Vagina (tissue), 2 donors: ENCODE measurements around the gene CAP2. TPM values are rescaled to one million over a fixed set of nuclear protein-coding genes. Genes with fewer than 3 reads are reported as not detected.

Source experiments
- DNase-seq, 2 donors: peaks; one replicate each; pipeline ENCODE4 v3.0.0-alpha.2; 2017; ENCODE audit errors: extremely low spot score in 2 of 2
- H3K27ac ChIP-seq: fragments of 200-600 bp; sonication (generic); one replicate; pipeline ENCODE4 v1.5.1; 2019
- H3K27me3 ChIP-seq: fragments of 200-600 bp; sonication (generic); one replicate; pipeline ENCODE4 v1.5.1; 2019
- H3K36me3 ChIP-seq, 2 donors: fragments of 200-600 bp; sonication (generic); one replicate each; pipeline ENCODE4 v1.5.1; 2017 to 2019
- H3K4me1 ChIP-seq: fragments of 200-600 bp; sonication (generic); one replicate; pipeline ENCODE4 v1.5.1; 2019
- H3K4me3 ChIP-seq, 2 donors: fragments of 200-600 bp; sonication (generic); 1 replicate in 1 of 2; 2 replicates in 1 of 2; pipeline ENCODE4 v1.5.1; 2016 to 2019
- H3K9me3 ChIP-seq: fragments of 200-600 bp; sonication (generic); one replicate; pipeline ENCODE4 v1.5.1; 2019
- POLR2A ChIP-seq, 2 donors: fragments of 450-650 bp; IDR thresholded peaks; one replicate each; pipeline ENCODE4 v1.6.1; 2017; ENCODE audit warnings: antibody characterized with exemption in 2 of 2, mild to moderate bottlenecking in 2 of 2, moderate library complexity in 2 of 2
- POLR2AphosphoS5 ChIP-seq, 2 donors: sonication (generic); formaldehyde crosslinking; IDR thresholded peaks; one replicate each; pipeline ENCODE4 v1.9.0; 2017; ENCODE audit warnings: antibody characterized with exemption in 2 of 2, mild to moderate bottlenecking in 2 of 2, low read depth in 1 of 2; ENCODE audit not compliant: insufficient read depth in 1 of 2
- intact Hi-C: fragments of 100-400 bp; cut with DNase I; formaldehyde crosslinking; loops from one replicate; pipeline ENCODE4 v1.15.1; 2023
- total RNA-seq: library from RNA; depleted of rRNA; stranded (reverse); fragments of >200 nt; gene quantifications from one replicate; pipeline ENCODE4 v1.2.3, GENCODE V29; 2016
- TF ChIP-seq, protein P1 (sequence below), 3 experiments: fragments of 450-650 bp in 2 of 3; fragments of 200-600 bp in 1 of 3; sonication (generic) in 1 of 3; IDR thresholded peaks; one replicate each; pipeline ENCODE4 v1.5.1; 2017 to 2019; ENCODE audit warnings: antibody characterized with exemption in 3 of 3, mild to moderate bottlenecking in 2 of 3, moderate library complexity in 2 of 3

Gene CAP2
- total RNA-seq, 1 donor from 2014 or later = 9.6 TPM

DNA sequence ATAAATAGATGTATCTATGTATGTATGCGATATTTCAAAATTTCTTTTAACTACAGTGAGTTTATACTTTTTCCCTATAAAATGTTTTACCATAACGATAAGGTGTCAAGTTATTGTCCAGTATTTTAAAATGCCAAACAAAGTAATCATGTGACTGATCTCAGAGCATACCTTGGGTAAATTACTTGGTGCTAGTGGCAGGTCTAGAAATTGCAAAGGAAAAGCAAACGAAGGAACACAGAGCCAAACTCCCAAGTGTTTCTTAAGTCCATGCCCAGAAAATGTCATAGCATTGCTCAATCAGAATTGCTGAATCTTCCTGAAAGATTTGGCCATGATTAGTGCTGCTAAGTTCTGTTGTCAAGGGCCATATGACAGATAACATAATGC lies 77.5 kb downstream of the CAP2 start:
- peaks cover 42% of the 10 kb centered on the region for H3K4me1 ChIP-seq
- no peak for DNase-seq
- intact Hi-C loops = loop anchor here (10.0 kb wide), 1 partner anchor 114 kb away; no protein-coding TSS in a partner anchor

DNA sequence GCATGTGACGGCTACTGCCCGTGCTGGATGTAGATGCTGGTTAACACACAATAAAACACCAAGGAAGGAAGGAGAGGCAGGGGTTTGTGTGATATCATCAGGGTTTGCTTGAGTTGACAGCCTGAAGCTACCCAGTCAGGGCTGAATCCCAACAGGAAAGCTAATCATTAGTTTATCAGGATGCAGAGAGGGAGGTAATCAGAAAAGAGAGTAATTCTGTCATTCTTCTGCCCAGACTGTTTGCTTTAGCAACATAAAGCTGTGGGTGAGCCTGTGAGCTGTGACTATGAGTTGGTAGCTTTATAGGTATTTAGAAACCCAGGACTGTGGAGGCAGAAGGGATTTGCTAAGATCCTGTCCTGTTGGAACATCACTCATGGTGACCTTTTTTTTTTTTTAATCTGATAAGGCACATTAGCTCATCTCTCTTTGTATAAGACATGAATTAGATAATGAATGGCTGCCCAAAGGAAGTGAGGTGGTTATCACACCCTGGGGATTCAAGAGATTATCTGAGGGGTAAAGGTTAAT lies 79.3 kb downstream of the CAP2 start:
- Histone ChIP-seq H3K4me1 (peaks cover 42% of the 10 kb centered on the region), H3K27me3 (no peaks in the 10 kb centered on the region), H3K36me3 (no peaks in the 10 kb centered on the region), H3K4me3 (no peak overlapping the region), H3K27ac (peak overlapping the region; percentile 22), H3K9me3 (no peaks in the 10 kb centered on the region)
- no peak for DNase-seq
- intact Hi-C loops = loop anchor here (10.0 kb wide), 1 partner anchor 112 kb away; no protein-coding TSS in a partner anchor
- TF ChIP-seq POLR2A (IDR thresholded peaks at IDR 0.05) (no peak), POLR2AphosphoS5 (IDR thresholded peaks at IDR 0.05; ENCODE audit: insufficient read depth in 1 of 2, low read depth in 1 of 2) (no peak)
- TF ChIP-seq, protein P1, sequence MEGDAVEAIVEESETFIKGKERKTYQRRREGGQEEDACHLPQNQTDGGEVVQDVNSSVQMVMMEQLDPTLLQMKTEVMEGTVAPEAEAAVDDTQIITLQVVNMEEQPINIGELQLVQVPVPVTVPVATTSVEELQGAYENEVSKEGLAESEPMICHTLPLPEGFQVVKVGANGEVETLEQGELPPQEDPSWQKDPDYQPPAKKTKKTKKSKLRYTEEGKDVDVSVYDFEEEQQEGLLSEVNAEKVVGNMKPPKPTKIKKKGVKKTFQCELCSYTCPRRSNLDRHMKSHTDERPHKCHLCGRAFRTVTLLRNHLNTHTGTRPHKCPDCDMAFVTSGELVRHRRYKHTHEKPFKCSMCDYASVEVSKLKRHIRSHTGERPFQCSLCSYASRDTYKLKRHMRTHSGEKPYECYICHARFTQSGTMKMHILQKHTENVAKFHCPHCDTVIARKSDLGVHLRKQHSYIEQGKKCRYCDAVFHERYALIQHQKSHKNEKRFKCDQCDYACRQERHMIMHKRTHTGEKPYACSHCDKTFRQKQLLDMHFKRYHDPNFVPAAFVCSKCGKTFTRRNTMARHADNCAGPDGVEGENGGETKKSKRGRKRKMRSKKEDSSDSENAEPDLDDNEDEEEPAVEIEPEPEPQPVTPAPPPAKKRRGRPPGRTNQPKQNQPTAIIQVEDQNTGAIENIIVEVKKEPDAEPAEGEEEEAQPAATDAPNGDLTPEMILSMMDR (IDR thresholded peaks at IDR 0.05) = no peak

More for the DNA sequence above, 77.5 kb downstream of the CAP2 start:
- TF ChIP-seq POLR2AphosphoS5 (IDR thresholded peaks at IDR 0.05; ENCODE audit: insufficient read depth in 1 of 2, low read depth in 1 of 2) (peak; percentile 37 to 89), POLR2A (IDR thresholded peaks at IDR 0.05) (no peak)
- TF ChIP-seq, protein P1 (IDR thresholded peaks at IDR 0.05) = peak in 1 of 3 experiments; percentile 23
- no peaks in the 10 kb centered on the region for H3K9me3 ChIP-seq
- H3K4me3 ChIP-seq = no peak overlapping the region
- H3K27me3 ChIP-seq = no peaks in the 10 kb centered on the region
- no peaks in the 10 kb centered on the region for H3K36me3 ChIP-seq
- peak overlapping the region; percentile 78 for H3K27ac ChIP-seq

DNA sequence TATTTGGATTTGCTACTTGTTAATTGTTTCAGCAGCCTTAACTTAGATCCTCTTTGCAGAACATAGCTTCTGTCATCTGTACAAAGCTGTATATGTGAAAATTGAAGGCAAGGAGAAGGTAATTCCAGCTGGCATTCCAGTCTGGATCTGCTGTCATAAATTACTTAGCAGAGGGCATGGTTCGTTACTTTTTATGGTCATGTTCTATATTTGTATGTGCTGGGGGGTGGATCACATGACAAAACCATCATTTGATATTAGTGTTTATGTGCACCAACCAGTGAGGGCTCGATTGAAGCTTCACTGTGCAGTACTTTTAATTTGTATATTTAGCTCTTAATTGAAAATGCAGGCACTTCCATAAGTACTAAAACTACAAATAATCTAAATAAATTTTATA lies 80.2 kb downstream of the CAP2 start:
- DNase-seq = no peak
- TF ChIP-seq, protein P1 (IDR thresholded peaks at IDR 0.05) = no peak
- peak in 1 of 2 donors; percentile 57 for TF ChIP-seq POLR2AphosphoS5 (IDR thresholded peaks at IDR 0.05; ENCODE audit: insufficient read depth in 1 of 2, low read depth in 1 of 2)
- Histone ChIP-seq H3K36me3 (no peaks in the 10 kb centered on the region), H3K4me3 (no peak overlapping the region), H3K4me1 (peaks cover 42% of the 10 kb centered on the region), H3K9me3 (no peaks in the 10 kb centered on the region), H3K27me3 (no peaks in the 10 kb centered on the region), H3K27ac (no peak overlapping the region)
- intact Hi-C loops = loop anchor here (10.0 kb wide), 1 partner anchor 111 kb away; no protein-coding TSS in a partner anchor

DNA sequence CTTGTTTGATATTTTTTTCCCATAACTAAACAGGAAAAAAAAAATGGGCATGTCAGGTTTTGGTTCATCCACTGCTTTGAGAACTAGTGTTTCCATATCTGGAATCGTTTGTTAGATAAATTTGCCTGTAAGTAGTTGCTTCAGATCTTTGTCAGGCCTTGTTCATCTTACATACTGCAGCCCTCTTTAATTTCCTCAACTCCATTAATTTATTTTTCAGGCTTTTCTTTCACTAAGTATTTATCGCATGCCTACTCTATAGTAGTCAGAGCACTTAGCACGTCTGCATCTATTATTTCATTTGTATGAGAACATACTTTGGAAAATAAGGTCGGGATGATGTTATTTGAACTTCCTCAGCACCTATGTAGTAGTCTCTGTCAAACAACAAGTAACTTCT lies 80.9 kb downstream of the CAP2 start:
- Histone ChIP-seq H3K27ac (no peak overlapping the region), H3K36me3 (no peaks in the 10 kb centered on the region), H3K4me1 (peaks cover 40% of the 10 kb centered on the region), H3K9me3 (no peaks in the 10 kb centered on the region), H3K4me3 (no peak overlapping the region), H3K27me3 (no peaks in the 10 kb centered on the region)
- TF ChIP-seq POLR2A (IDR thresholded peaks at IDR 0.05) = no peak
- TF ChIP-seq, protein P1 (IDR thresholded peaks at IDR 0.05) = no peak
- TF ChIP-seq POLR2AphosphoS5 (IDR thresholded peaks at IDR 0.05; ENCODE audit: insufficient read depth in 1 of 2, low read depth in 1 of 2) = no peak
- intact Hi-C loops = loop anchor here (10.0 kb wide), 1 partner anchor 111 kb away; no protein-coding TSS in a partner anchor
- DNase-seq = no peak

DNA sequence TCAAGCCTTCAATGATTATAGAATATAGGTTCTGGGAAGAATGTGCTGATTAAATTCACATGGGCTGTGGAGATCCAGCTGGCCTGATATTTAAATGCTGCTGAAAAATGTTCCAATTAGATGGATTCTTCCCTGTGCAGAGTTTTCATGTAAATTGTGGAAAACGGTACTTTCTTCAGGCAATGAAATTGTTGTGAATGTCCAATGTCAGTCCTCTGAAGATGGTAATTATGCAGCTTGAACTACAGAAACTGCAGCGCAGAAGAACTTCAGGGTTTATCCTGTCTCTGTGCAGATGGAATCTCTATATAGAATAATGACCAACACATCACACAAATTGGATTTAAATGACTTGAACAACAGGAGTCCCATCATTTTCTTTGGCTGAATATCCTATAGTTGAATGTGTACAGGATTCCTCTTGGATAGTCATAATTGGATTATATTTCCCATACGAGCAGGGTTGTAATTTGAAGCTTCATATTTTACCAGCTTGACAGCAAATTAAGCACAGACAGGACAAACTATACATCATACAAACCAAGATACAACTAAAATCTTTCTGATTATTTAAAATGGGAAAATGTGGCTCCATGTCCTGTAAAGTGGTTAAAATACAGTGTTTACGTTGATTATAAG lies 82.3 kb downstream of the CAP2 start:
- TF ChIP-seq POLR2A (IDR thresholded peaks at IDR 0.05) = no peak
- TF ChIP-seq, protein P1 (IDR thresholded peaks at IDR 0.05) = no peak
- no peak for TF ChIP-seq POLR2AphosphoS5 (IDR thresholded peaks at IDR 0.05; ENCODE audit: insufficient read depth in 1 of 2, low read depth in 1 of 2)
- H3K4me1 ChIP-seq = peaks cover 25% of the 10 kb centered on the region
- H3K9me3 ChIP-seq = no peaks in the 10 kb centered on the region
- no peak for DNase-seq
- no peaks in the 10 kb centered on the region for H3K36me3 ChIP-seq
- H3K27ac ChIP-seq = no peak overlapping the region
- no peaks in the 10 kb centered on the region for H3K27me3 ChIP-seq
- no peak overlapping the region for H3K4me3 ChIP-seq
- intact Hi-C loops = loop anchor here (10.0 kb wide), 1 partner anchor 109 kb away; no protein-coding TSS in a partner anchor
